NCI-H187 (cell line): ENCODE measurements around the gene RTN4R.

ENCODE experiments used
- DNase-seq, 2 experiments: peaks; one replicate each; lab custom pipeline; 2025; lab: John Stamatoyannopoulos, UW

RTN4R gene

DNA sequence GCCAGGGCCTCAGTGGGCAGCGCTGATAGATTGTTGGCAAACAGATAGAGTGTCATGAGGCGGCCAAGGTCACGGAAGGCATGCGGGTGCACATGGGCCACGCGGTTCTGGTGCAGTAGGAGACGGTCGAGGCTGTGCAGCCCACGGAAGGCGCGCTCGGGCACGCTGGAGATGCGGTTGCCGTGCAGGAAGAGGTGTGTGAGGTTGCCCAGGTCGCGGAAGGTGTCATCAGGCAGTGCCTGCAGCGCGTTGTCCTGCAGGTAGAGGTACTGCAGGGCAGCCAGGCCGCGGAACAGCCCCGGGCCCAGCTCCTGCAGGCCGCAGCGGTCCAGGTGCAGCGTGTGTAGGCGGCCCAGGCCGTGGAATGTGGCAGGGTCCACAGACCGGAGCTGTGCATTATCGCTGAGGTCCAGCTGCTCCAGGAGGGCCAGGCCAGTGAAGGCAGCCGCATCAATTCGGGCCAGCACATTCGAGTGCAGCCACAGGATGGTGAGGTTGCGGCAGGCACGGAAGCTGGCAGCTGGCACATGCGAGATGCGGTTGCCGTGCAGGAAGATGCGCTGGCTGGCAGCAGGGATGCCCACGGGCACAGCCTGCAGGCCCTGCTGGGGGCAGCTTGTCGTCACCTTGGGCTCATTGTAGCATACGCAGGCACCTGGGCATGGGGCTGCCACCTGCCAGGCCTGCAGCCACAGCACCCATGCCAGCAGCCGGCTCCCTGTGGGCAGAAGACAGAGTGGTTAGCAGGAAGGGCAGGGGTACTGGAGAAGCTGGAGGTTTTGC is 25.5 kb downstream of the RTN4R start:
- DNase-seq = no peak

DNA sequence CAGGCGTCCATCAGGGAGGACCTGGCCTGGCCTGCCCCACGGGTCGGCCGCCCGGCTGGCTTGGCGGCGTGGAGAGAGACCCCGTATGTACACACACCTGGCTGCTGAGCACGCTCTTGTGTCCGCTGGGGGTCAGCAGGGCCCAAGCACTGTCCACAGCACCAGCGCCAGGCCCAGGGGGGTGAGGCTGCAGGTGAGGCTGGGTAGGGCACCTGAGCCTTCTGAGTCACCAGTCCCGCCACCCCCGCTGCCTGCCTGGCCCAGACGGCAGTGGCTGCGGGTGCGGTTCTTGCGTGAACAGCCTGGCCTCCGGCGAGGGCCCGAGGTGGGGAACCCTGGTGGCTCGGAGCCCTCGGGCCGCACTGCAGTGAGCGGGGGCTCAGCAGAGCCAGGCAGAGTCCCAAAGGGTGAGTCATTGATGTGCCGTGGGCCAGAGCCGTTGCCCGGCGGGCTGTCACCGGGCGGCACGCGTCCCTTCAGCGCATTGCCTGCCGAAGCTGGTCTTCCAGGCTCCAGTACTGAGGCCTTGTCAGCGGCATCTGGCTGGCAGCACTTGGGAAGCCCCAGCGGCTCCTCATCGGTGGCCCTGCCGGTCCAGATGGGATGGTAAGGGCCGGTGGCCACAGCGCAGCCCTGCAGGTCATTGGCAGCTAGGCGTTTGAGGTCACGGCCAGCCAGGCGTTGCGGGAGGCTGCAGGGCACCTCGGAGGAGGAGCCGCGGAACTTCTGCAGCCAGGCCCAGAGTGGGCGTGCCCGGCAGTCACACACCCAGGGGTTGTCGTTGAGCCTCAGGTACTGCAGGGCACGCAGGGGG is 26.3 kb downstream of the RTN4R start:
- no peak for DNase-seq

DNA sequence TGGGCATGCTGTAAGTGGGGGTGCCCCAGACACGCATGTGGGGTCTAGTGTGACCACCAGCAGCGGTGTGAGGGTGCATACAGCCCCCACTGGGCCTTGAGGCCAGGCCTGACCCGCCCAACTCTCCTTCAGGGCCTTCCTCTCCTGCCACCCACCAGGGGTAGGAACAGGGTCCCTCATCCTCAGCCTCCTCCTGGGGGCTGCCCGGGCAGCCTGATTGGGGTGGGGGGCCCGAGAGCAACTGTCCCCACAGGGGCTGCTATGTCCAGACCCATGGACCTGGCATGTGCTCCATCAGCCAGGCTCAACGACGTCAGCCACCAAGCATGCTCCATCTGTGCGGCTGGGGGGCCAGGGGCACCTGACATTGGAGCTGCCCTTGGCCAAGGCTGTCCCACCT is 27.2 kb downstream of the RTN4R start:
- DNase-seq = no peak

DNA sequence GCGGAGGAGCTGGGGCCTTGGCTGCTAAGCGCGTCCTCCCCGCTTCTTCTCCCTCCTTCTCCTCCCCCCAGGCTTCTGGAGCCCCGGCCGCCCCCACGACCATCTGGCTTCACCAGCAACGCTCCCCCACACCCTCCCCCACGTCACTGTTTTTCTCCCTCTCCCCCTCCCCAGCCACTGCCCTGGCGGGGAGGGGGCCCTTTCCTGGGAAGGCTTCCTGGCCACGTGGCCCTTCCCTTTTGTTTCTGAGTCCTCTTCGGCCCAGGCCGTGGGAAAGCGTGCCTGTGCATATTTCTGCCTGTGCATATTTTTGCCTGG is 27.7 kb downstream of the RTN4R start:
- no peak for DNase-seq

DNA sequence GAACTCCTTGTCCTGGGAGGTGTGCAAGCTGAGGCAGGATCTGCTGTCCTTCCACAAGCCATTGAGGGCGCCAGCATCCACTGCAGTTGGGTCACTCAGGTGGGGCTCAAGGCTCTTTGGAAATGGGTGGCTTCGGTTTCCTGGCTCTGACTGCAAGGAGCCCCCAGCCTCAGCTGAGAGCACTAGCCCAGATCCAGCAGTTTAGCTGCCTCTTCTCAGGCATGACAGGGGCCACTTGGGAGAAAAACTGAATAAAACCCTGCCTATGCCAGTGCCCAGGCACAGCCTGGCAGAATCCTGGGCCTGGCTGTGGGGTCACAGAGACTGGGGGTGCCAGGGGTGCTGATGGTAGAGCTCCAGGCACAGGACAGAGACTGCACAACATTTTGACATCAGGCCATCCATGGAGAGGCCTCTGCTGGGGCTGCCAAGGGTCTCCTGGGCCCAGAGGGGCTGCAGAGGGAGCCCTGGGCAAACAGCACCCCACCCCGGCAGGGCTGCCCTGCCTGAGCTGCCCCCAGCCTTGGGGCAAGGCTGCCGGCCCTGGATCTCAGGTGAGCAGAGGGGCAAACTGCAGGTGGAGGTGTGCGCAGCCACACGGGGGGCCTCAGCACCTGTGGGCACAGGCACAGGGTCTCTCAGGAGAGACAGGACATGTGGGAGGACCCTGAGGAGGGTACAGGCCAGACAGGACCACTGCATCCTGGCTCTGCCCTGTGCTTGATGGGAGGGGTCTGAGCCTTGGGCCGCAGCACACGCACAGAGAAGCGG is 28.3 kb downstream of the RTN4R start:
- DNase-seq = no peak

DNA sequence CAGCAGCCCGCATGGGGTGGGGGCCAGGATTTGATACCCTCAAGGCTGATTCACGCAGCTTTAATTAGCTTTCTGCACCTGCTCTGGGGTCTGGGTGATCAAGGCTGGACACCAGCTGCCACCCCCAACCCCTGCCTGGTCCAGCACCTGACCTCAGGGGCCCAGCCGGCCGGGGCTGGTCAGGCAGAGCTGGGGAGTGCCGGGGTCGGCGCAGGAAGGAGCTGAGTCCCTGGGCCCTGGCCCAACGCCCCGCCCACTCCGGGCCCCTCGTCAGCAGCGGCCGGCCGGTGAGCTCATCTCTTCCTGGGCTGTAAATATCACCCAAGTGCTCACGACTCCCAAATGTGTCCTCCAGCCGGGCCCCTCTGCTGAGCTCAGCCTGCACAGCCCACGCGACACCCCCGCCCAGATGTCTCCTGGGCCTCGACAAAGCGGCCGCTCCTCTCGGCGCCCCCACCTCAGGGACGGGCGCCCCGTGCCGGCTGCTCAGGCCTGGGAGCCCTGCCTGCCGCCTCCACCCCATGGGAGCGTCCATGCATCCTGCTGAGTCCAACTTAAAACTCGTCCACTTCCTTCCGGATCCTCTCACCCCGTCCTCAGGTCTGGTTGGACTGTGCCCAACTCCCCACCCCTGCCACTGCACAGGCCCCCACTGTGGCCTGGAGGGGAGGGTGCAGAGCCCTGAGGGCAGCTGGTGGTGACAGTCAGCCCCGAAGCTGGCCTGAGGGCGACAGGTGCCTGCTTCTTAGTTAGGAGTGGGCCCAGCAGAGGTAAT is 29.0 kb downstream of the RTN4R start:
- DNase-seq = no peak

DNA sequence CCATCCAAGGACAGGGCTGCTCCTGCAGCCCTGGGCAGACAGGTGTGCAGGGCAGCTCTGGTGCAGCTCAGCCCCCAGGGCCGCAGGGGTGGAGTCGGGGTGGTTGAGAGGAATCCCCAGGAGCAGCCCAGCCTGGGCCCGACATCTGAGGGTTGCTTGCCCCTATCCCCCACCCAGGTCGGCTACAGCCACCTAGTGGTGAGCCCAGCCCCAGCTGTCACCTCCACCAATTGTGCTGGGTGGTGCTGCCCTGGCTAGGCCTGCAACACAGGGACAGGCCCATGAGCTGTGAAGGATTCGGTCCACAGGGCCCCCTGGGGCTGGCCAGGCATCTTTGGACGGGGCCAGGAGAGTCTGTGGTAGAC is 29.6 kb downstream of the RTN4R start:
- no peak for DNase-seq

DNA sequence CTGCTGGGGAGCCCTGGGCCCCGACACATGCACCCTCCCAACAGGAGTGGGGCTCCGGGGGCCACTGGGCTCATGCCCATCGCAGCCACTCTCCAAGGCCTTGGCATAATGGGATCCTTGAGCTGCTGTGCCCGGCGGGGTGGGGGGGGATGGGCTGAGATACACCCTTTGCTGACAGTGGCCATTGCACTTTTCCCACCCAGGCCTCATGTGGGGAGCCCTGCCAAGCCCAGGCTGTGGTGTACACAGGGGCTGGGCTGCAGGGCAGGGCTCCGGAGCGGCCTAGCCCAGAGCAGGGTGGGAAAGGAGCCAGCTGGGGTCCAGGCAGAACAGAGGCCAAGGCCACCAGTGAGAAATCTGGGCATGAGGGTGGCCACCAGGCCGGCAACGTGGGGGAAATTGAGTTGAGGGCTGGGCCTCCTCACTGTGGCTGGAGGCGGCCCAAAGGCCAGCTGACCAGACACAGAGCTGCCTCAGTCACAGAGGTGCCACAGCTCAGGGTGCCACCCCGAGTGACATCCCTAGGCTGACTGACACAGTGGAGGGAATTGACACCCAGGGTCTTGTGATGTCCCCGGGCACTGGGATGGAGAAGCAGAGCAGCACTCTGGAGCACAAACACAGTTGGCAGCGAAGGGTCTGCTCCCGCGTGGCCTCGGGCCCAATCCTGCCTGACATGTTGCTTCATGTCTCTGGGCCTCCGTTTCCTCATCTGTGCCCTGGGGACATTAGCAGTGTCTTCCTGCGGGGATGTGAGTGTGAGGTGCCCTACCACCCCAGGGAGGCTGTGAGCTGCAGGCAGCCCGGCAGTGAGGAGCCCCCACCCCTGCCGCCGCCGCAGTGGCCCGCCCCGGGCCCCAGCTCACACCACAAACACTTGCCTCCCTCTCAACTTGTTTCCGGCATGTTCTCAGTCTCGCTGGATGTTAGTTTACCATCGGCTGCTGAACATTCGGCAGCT is 30.4 kb downstream of the RTN4R start:
- DNase-seq = no peak

DNA sequence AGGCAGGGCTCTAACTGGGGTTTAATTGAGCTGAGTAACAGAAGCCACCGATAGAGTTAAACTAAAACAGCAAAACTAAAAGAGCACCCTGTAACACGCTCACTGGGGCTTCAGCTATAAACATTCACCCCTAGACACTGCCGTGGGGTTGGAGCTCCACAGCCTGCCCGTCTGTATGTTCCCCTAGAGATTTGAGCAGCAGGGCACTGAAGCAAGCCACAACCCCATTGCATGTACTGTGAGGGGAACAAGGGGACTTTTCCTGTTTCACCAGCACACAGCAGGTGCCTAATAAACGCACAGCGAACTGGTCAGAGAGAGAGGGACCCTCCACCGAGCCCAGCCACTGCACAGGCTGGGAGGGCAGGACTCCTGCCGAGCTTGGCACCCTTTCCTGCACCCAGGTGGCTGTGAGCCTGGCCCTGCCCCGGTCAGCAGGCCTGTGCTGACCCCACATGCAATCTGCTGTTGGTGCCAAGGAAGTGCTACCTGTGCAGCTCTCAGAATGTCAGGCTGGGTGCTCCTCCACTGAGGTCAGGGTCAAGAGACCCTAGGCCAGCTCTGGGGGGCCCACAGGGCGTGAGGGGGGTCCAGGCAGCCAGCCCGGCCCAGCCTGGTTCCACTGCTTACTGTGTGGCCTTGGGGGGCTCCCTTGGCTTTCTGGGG is 31.9 kb downstream of the RTN4R start:
- no peak for DNase-seq

DNA sequence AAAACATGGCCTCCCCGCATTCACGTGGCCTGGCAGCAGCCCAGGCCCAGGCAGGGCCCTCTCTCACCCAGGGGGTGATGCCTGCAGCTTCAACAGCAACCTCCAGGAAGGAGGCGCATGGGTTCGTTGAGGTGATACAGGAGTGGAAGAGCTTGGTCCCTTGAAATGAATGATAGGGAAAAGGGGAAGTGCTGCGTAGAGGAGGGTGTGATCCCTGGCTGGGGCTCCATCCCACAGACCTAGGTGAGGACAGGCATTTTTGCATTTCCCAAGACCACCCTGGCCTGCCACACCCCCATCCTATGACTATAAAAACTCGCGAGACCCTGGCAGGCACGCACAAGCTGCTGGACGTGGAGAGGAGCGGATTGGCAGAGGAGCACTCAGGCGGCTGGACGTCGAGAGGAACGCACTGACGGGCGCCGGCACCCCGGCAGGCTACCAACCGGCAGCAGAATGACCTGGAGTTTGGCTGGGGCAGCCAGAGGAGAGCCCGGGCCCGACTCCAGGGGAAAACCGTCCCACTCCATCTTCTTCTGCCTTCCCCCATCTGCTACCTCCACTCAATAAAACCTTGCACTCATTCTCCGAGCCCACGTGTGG is 32.6 kb downstream of the RTN4R start:
- DNase-seq = no peak

DNA sequence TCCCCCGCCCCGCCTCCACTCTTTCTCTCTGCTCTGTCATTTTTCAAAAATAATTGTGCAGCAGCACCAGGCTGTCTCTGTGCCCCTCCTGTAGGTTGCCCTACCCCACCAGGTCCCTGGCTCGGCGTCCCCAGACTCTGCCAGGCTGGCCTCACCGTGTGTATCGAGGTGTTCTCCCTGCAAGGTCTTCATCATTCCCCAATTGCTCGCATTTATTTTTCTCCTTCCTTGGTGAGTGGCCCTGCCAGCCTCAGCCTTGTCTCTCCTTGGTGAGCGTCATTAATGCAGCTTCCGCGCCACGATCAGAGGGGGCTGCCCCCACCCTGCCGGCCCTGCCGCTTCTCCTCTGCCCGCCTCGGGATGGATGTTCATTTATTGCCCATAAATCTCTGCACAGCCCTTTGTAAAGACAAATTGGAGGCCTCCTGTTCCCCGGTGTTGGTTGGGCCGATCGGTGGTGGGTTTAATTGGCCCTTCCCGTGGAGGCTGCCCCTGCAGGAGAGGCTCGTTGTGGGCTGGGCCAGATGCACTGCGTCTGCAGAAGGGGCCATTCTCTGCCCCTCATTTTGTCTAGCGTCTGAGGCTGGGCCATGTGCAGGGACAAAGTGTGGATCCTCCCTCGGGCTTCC is 33.2 kb downstream of the RTN4R start:
- DNase-seq = no peak

DNA sequence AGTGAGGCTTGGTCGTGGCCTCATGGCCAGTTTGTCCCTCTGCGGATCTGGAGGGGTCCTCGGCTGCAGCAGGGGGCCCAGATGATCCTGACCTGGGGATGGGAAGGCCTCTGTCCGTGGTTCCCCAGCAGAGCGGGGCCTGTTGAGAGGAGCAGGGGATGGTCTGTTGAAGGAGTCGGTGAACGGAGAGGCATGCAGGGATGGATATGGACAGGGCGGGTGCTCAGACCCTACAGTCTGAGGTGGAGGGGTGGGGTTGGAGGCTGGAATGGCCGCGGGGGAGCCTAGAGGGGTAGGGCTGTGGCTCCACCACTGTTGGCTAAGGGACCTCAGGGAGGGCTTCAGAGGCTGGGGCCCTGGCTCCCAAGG is 33.8 kb downstream of the RTN4R start:
- no peak for DNase-seq

DNA sequence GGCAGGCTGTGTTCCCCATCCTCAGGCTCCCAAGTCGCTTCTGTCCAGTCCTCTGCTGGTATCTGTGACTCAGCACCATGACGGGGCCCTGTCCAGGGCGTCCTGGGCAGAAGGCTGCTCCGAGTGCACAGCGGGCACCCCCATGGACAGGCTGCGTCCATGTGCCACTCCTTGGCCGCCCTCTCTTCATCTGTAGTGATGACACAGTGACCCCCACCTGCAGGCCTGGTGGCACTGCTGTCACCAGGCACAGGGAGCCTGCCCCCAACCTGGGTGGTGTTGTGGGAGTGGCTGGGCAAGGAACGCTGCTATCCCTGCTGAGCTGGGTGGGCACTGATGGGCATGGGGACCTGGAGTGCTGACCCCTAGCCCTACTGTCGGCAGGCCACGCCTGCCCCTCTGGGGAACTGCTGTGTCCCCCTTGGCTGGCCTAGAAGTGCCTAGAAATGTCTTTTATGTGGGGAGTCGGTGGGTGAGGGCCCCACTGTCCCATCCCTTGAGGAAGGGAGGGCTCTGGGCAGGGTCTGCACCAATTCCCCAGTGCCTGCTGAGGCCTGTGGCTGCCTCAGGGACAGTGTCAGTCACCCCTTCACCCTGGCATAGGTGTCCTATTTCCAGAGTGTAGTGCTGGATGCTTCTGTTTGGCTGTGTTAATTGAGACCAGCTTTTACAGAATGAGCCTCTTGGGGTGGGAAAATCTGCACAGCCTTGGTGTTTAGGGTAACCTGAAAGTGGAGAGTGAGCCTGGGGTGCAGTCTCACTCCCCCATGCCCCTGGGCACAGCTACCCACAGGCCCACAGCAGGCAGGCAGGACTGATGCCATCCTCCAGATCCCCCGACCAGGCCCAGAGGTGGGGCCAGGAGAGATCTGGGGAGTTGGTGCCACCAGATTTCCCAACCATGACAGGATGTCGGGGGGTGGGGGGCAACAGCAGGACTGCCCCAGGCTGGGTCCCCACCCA is 34.5 kb downstream of the RTN4R start:
- no peak for DNase-seq

DNA sequence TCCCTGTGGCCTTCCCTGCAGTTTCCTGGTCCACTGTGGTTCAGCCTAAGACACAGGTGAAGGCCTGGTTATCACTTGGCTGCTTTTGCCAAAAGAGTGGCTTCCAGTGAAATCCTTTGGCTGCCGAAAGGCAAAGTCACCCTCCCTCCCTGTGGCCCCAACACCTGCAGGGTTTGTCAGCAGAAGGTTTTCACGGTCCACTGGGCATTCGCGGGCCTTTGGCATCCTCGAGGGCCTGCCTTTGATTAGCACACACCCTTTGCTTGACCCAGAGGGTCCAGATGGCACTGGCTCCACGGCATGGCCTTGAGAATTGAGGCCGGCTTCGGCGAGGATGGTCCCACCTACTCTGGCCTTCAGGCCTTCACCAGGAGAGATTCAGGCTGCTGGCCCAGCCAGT is 35.3 kb downstream of the RTN4R start:
- DNase-seq = no peak

DNA sequence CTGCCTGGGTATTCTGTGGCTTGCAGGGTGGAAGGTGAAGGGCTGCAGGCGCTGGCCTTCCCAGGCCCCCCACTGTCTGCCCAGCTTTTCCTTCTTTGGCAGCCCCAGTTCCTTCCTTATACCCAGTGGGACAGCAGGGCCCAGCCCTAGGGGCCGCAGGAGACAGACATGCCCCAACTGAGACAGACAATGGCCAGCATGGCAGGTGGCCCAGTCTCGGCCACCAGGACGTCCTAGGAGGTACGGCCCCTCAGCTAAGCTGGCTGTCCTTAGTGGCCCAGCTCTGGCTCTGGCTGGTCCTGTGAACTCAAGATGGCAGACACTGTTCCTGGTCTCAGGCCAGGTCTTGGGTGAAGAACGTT is 35.9 kb downstream of the RTN4R start:
- no peak for DNase-seq

DNA sequence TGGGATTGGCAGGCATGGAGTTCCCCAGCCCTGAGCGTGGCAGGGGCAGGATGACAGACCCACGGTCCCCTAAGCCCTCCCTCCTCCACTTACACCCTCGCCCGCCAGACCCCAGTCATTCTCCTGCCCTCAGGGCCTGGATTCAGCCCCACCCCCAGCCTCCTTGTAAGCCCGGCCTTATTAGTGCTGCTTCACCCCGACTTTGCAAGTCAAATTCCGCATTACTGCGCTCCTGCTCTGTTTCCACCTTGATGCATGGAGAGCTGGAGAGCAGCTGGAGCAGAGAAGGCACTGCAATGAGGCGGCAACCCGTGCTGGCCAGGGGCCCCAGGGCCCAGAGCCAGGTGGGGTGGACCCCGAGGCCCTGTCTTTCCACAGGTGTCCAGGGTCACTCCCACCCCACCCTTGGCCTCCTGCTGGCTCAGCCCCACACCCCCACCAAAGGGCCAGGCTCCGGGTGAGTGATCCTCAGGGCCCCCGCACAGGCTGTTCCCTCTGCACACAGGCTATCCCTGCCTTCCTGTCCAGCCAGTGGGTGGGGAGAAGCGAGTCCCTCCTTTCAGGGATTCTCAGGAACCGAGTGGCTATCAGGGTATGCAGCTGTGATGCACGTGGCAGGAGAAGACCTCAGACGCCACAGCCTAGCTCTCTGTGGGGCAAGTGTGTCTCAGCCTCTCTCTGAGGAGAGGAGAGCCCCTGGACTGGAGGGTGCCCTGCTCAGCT is 36.4 kb downstream of the RTN4R start:
- DNase-seq = no peak

DNA sequence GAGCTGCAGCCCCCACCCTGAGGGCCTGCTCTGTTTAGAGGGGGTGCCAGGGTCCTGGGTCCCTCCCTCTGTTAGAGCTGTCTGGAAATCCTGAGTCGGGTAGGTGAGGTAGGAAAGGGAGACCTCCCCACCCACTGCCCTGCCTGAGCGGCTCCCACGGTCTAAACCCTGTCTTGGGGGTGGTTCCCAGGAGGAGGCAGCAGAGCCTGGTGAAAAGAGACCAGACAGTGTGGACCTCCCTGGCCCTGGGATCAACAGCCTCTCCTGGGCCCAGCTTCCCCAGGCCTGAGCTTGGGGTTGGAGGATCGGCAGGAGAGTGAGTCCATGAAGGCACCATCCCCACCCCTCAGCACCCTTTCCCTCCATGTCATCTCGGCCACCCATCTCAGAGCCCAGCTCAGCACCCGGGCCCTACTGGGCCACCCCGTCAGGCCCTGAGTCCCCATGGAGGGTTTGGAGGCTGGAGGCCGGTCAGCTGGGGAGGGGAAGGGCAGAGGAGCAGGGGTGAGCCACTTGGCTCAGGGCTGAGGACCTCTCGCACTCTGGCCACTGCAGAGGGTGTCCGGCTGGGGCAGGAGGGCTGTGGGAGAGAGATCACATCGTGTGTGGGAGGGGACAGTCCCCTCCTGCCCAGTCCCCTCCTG is 37.2 kb downstream of the RTN4R start:
- no peak for DNase-seq
